WTC11 (cell line): ENCODE data around the gene PHLDA2. TPM values are rescaled to one million over a fixed set of nuclear protein-coding genes. Genes with fewer than 3 reads are reported as not detected.

ENCODE experiments used
- ATAC-seq: fragments of 200-7000 bp; cut with Tn5 transposase; 2 replicates; pipeline ENCODE4 v1.10.0; 2021; ENCODE audit warnings: mild to moderate bottlenecking, moderate library complexity
- CTCF ChIA-PET: fragments of 300-600 bp; sonication (Branson Sonifier 250); formaldehyde crosslinking; loops from one replicate; lab custom pipeline; 2021; ENCODE audit warnings: antibody characterized with exemption; lab: Charles Lee
- POLR2A ChIA-PET: fragments of 350-600 bp; sonication (Branson Sonifier 250); formaldehyde crosslinking; loops from one replicate; lab custom pipeline; 2021; ENCODE audit warnings: antibody characterized with exemption; lab: Charles Lee
- DNase-seq: peaks from one replicate; pipeline ENCODE4 v3.0.0; 2021; ENCODE audit warnings: low spot score
- H3K27ac Mint-ChIP-seq: 2 replicates; pipeline ENCODE4 v1.8.0; 2021; ENCODE audit warnings: mixed read lengths
- H3K27me3 Mint-ChIP-seq: 2 replicates; pipeline ENCODE4 v1.8.0; 2021; ENCODE audit warnings: low read depth, mild to moderate bottlenecking, moderate library complexity, mixed read lengths
- H3K36me3 Mint-ChIP-seq: 2 replicates; pipeline ENCODE4 v1.8.0; 2021; ENCODE audit warnings: mixed read lengths
- H3K4me1 Mint-ChIP-seq: 2 replicates; pipeline ENCODE4 v1.8.0; 2022; ENCODE audit warnings: mixed read lengths
- H3K4me3 Mint-ChIP-seq: 2 replicates; pipeline ENCODE4 v1.8.0; 2021; ENCODE audit warnings: mild to moderate bottlenecking, moderate library complexity, mixed read lengths
- H3K9me3 Mint-ChIP-seq: 2 replicates; pipeline ENCODE4 v1.8.0; 2021; ENCODE audit warnings: mixed read lengths
- CBFB ChIP-seq: sonication (generic); formaldehyde crosslinking; IDR thresholded peaks from 2 replicates; pipeline ENCODE4 v1.8.1; 2022; ENCODE audit warnings: mild to moderate bottlenecking, low read depth, missing genetic modification reagents
- ELF4 ChIP-seq: sonication (generic); formaldehyde crosslinking; IDR thresholded peaks from 2 replicates; pipeline ENCODE4 v1.8.1; 2022; ENCODE audit warnings: low read depth, mild to moderate bottlenecking, moderate library complexity, missing genetic modification reagents
- FOXK1 ChIP-seq: sonication (generic); formaldehyde crosslinking; IDR thresholded peaks from 2 replicates; pipeline ENCODE4 v1.8.0; 2022; ENCODE audit warnings: mild to moderate bottlenecking, moderate library complexity, missing genetic modification reagents
- NFYB ChIP-seq: sonication (generic); formaldehyde crosslinking; conservative IDR thresholded peaks from 2 replicates; pipeline ENCODE4 v1.8.0; 2022; ENCODE audit warnings: low read depth, missing genetic modification reagents
- PRRX2 ChIP-seq: fragments of 250-450 bp; sonication (Bioruptor Pico); IDR thresholded peaks from 2 replicates; pipeline ENCODE4 v1.8.0; 2021; ENCODE audit warnings: mild to moderate bottlenecking
- SMAD3 ChIP-seq: sonication (generic); formaldehyde crosslinking; IDR thresholded peaks from 2 replicates; pipeline ENCODE4 v1.8.0; 2022; ENCODE audit warnings: missing genetic modification reagents, mild to moderate bottlenecking, borderline replicate concordance
- SMAD4 ChIP-seq: sonication (generic); formaldehyde crosslinking; IDR thresholded peaks from 2 replicates; pipeline ENCODE4 v1.8.0; 2022; ENCODE audit warnings: mild to moderate bottlenecking, missing genetic modification reagents
- SP1 ChIP-seq: sonication (generic); formaldehyde crosslinking; conservative IDR thresholded peaks from 2 replicates; pipeline ENCODE4 v1.8.1; 2022; ENCODE audit warnings: missing genetic modification reagents
- ZNF317 ChIP-seq: sonication (generic); formaldehyde crosslinking; IDR thresholded peaks from 2 replicates; pipeline ENCODE4 v1.8.1; 2023; ENCODE audit warnings: low read depth, mild to moderate bottlenecking, moderate library complexity, missing genetic modification reagents, borderline replicate concordance
- ZNF671 ChIP-seq: fragments of 250-450 bp; sonication (Bioruptor Pico); IDR thresholded peaks from 2 replicates; pipeline ENCODE4 v1.8.0; 2021; ENCODE audit warnings: mild to moderate bottlenecking
- total RNA-seq: library from RNA; stranded (reverse); gene quantifications from 3 replicates; pipeline ENCODE4 v1.2.3, GENCODE V29; 2021
- TF ChIP-seq, protein P1 (sequence below): sonication (generic); formaldehyde crosslinking; IDR thresholded peaks from 2 replicates; pipeline ENCODE4 v1.8.0; 2023; ENCODE audit warnings: mild to moderate bottlenecking, missing genetic modification reagents
- TF ChIP-seq, protein P2 (sequence below): sonication (generic); formaldehyde crosslinking; IDR thresholded peaks from 2 replicates; pipeline ENCODE4 v1.8.0; 2022; ENCODE audit warnings: mild to moderate bottlenecking, missing genetic modification reagents
- TF ChIP-seq, protein P3 (sequence below): fragments of 250-450 bp; sonication (Bioruptor Pico); IDR thresholded peaks from 2 replicates; pipeline ENCODE4 v1.9.0; 2021; ENCODE audit warnings: mild to moderate bottlenecking, borderline replicate concordance
- TF ChIP-seq, protein P4 (sequence below): sonication (generic); formaldehyde crosslinking; IDR thresholded peaks from 2 replicates; pipeline ENCODE4 v1.8.1; 2022; ENCODE audit warnings: mild to moderate bottlenecking, moderate library complexity, missing genetic modification reagents
- TF ChIP-seq, protein P5 (sequence below): sonication (generic); formaldehyde crosslinking; IDR thresholded peaks from 2 replicates; pipeline ENCODE4 v1.8.0; 2022; ENCODE audit warnings: mild to moderate bottlenecking, missing genetic modification reagents
- TF ChIP-seq, protein P6 (sequence below): fragments of 250-450 bp; sonication (Bioruptor Pico); IDR thresholded peaks from 2 replicates; pipeline ENCODE4 v1.9.0; 2021; ENCODE audit warnings: mild to moderate bottlenecking
- TF ChIP-seq, protein P7 (sequence below): sonication (generic); formaldehyde crosslinking; IDR thresholded peaks from 2 replicates; pipeline ENCODE4 v1.8.0; 2022; ENCODE audit warnings: missing genetic modification reagents
- TF ChIP-seq, protein P8 (sequence below): sonication (generic); formaldehyde crosslinking; IDR thresholded peaks from 2 replicates; pipeline ENCODE4 v1.8.0; 2023; ENCODE audit warnings: missing genetic modification reagents, mild to moderate bottlenecking, borderline replicate concordance

PHLDA2 gene
- total RNA-seq, 1 experiment from 2014 or later = 9.6 TPM

DNA sequence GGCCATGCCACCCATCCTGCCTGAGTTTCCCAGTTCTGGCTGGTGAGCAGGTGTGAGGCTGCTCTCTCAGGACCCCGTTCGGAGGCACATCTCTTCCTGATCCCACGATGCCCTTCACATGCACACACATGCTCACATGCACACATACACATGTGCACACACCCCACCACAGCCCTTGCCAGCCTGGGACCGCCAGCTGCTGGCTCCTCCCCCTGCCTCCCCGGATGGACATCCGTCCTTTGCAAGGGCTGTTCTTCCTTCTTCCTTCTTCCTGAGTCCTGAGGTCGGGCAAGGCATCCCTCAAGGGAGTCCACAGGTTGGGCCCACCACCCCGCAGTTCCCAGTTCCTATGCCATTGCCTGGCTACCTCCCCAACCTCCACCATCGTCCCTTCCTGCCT is 33.2 kb downstream of the PHLDA2 start:
- Mint-ChIP-seq H3K4me3 (no peak overlapping the region), H3K36me3 (no peaks in the 10 kb centered on the region), H3K4me1 (peaks cover 25% of the 10 kb centered on the region), H3K27me3 (peaks cover 72% of the 10 kb centered on the region), H3K27ac (no peak overlapping the region)
- ATAC-seq (no peak), DNase-seq (no peak)
- CTCF ChIA-PET = no interaction called here
- POLR2A ChIA-PET = no interaction called here
- TF ChIP-seq, protein P1, sequence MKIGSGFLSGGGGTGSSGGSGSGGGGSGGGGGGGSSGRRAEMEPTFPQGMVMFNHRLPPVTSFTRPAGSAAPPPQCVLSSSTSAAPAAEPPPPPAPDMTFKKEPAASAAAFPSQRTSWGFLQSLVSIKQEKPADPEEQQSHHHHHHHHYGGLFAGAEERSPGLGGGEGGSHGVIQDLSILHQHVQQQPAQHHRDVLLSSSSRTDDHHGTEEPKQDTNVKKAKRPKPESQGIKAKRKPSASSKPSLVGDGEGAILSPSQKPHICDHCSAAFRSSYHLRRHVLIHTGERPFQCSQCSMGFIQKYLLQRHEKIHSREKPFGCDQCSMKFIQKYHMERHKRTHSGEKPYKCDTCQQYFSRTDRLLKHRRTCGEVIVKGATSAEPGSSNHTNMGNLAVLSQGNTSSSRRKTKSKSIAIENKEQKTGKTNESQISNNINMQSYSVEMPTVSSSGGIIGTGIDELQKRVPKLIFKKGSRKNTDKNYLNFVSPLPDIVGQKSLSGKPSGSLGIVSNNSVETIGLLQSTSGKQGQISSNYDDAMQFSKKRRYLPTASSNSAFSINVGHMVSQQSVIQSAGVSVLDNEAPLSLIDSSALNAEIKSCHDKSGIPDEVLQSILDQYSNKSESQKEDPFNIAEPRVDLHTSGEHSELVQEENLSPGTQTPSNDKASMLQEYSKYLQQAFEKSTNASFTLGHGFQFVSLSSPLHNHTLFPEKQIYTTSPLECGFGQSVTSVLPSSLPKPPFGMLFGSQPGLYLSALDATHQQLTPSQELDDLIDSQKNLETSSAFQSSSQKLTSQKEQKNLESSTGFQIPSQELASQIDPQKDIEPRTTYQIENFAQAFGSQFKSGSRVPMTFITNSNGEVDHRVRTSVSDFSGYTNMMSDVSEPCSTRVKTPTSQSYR = no peak
- TF ChIP-seq, protein P2, sequence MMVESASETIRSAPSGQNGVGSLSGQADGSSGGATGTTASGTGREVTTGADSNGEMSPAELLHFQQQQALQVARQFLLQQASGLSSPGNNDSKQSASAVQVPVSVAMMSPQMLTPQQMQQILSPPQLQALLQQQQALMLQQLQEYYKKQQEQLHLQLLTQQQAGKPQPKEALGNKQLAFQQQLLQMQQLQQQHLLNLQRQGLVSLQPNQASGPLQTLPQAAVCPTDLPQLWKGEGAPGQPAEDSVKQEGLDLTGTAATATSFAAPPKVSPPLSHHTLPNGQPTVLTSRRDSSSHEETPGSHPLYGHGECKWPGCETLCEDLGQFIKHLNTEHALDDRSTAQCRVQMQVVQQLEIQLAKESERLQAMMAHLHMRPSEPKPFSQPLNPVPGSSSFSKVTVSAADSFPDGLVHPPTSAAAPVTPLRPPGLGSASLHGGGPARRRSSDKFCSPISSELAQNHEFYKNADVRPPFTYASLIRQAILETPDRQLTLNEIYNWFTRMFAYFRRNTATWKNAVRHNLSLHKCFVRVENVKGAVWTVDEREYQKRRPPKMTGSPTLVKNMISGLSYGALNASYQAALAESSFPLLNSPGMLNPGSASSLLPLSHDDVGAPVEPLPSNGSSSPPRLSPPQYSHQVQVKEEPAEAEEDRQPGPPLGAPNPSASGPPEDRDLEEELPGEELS (CRISPR knock-in tag) = no peak
- TF ChIP-seq ELF4 (no peak), ZNF671 (CRISPR knock-in tag) (no peak), SP1 (CRISPR knock-in tag) (no peak), ZNF317 (CRISPR knock-in tag) (no peak), SMAD4 (CRISPR knock-in tag) (no peak), FOXK1 (CRISPR knock-in tag) (no peak), NFYB (CRISPR knock-in tag) (no peak), SMAD3 (CRISPR knock-in tag) (no peak), CBFB (no peak), PRRX2 (no peak)
- TF ChIP-seq, protein P3, sequence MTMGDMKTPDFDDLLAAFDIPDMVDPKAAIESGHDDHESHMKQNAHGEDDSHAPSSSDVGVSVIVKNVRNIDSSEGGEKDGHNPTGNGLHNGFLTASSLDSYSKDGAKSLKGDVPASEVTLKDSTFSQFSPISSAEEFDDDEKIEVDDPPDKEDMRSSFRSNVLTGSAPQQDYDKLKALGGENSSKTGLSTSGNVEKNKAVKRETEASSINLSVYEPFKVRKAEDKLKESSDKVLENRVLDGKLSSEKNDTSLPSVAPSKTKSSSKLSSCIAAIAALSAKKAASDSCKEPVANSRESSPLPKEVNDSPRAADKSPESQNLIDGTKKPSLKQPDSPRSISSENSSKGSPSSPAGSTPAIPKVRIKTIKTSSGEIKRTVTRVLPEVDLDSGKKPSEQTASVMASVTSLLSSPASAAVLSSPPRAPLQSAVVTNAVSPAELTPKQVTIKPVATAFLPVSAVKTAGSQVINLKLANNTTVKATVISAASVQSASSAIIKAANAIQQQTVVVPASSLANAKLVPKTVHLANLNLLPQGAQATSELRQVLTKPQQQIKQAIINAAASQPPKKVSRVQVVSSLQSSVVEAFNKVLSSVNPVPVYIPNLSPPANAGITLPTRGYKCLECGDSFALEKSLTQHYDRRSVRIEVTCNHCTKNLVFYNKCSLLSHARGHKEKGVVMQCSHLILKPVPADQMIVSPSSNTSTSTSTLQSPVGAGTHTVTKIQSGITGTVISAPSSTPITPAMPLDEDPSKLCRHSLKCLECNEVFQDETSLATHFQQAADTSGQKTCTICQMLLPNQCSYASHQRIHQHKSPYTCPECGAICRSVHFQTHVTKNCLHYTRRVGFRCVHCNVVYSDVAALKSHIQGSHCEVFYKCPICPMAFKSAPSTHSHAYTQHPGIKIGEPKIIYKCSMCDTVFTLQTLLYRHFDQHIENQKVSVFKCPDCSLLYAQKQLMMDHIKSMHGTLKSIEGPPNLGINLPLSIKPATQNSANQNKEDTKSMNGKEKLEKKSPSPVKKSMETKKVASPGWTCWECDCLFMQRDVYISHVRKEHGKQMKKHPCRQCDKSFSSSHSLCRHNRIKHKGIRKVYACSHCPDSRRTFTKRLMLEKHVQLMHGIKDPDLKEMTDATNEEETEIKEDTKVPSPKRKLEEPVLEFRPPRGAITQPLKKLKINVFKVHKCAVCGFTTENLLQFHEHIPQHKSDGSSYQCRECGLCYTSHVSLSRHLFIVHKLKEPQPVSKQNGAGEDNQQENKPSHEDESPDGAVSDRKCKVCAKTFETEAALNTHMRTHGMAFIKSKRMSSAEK (CRISPR knock-in tag) = no peak
- TF ChIP-seq, protein P4, sequence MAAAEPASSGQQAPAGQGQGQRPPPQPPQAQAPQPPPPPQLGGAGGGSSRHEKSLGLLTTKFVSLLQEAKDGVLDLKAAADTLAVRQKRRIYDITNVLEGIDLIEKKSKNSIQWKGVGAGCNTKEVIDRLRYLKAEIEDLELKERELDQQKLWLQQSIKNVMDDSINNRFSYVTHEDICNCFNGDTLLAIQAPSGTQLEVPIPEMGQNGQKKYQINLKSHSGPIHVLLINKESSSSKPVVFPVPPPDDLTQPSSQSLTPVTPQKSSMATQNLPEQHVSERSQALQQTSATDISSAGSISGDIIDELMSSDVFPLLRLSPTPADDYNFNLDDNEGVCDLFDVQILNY = no peak
- TF ChIP-seq, protein P5, sequence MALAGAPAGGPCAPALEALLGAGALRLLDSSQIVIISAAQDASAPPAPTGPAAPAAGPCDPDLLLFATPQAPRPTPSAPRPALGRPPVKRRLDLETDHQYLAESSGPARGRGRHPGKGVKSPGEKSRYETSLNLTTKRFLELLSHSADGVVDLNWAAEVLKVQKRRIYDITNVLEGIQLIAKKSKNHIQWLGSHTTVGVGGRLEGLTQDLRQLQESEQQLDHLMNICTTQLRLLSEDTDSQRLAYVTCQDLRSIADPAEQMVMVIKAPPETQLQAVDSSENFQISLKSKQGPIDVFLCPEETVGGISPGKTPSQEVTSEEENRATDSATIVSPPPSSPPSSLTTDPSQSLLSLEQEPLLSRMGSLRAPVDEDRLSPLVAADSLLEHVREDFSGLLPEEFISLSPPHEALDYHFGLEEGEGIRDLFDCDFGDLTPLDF = no peak
- TF ChIP-seq, protein P6, sequence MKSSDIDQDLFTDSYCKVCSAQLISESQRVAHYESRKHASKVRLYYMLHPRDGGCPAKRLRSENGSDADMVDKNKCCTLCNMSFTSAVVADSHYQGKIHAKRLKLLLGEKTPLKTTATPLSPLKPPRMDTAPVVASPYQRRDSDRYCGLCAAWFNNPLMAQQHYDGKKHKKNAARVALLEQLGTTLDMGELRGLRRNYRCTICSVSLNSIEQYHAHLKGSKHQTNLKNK (CRISPR knock-in tag) = no peak
- TF ChIP-seq, protein P7, sequence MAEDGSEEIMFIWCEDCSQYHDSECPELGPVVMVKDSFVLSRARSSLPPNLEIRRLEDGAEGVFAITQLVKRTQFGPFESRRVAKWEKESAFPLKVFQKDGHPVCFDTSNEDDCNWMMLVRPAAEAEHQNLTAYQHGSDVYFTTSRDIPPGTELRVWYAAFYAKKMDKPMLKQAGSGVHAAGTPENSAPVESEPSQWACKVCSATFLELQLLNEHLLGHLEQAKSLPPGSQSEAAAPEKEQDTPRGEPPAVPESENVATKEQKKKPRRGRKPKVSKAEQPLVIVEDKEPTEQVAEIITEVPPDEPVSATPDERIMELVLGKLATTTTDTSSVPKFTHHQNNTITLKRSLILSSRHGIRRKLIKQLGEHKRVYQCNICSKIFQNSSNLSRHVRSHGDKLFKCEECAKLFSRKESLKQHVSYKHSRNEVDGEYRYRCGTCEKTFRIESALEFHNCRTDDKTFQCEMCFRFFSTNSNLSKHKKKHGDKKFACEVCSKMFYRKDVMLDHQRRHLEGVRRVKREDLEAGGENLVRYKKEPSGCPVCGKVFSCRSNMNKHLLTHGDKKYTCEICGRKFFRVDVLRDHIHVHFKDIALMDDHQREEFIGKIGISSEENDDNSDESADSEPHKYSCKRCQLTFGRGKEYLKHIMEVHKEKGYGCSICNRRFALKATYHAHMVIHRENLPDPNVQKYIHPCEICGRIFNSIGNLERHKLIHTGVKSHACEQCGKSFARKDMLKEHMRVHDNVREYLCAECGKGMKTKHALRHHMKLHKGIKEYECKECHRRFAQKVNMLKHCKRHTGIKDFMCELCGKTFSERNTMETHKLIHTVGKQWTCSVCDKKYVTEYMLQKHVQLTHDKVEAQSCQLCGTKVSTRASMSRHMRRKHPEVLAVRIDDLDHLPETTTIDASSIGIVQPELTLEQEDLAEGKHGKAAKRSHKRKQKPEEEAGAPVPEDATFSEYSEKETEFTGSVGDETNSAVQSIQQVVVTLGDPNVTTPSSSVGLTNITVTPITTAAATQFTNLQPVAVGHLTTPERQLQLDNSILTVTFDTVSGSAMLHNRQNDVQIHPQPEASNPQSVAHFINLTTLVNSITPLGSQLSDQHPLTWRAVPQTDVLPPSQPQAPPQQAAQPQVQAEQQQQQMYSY (CRISPR knock-in tag) = no peak
- TF ChIP-seq, protein P8, sequence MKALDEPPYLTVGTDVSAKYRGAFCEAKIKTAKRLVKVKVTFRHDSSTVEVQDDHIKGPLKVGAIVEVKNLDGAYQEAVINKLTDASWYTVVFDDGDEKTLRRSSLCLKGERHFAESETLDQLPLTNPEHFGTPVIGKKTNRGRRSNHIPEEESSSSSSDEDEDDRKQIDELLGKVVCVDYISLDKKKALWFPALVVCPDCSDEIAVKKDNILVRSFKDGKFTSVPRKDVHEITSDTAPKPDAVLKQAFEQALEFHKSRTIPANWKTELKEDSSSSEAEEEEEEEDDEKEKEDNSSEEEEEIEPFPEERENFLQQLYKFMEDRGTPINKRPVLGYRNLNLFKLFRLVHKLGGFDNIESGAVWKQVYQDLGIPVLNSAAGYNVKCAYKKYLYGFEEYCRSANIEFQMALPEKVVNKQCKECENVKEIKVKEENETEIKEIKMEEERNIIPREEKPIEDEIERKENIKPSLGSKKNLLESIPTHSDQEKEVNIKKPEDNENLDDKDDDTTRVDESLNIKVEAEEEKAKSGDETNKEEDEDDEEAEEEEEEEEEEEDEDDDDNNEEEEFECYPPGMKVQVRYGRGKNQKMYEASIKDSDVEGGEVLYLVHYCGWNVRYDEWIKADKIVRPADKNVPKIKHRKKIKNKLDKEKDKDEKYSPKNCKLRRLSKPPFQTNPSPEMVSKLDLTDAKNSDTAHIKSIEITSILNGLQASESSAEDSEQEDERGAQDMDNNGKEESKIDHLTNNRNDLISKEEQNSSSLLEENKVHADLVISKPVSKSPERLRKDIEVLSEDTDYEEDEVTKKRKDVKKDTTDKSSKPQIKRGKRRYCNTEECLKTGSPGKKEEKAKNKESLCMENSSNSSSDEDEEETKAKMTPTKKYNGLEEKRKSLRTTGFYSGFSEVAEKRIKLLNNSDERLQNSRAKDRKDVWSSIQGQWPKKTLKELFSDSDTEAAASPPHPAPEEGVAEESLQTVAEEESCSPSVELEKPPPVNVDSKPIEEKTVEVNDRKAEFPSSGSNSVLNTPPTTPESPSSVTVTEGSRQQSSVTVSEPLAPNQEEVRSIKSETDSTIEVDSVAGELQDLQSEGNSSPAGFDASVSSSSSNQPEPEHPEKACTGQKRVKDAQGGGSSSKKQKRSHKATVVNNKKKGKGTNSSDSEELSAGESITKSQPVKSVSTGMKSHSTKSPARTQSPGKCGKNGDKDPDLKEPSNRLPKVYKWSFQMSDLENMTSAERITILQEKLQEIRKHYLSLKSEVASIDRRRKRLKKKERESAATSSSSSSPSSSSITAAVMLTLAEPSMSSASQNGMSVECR (CRISPR knock-in tag) = no peak
- TF ChIP-seq, all 79 proteins: peak for 0
- H3K9me3 Mint-ChIP-seq = peaks cover 6% of the 10 kb centered on the region; the same call in 1 of the 2 replicates
